NB4 (cell line): ENCODE results near the gene PLEKHH2.

Experiments used
- CTCF ChIP-seq: IDR thresholded peaks from one replicate; pipeline ENCODE4 v1.5.1; 2012; ENCODE audit warnings: low read depth, low read length
- MAX ChIP-seq: IDR thresholded peaks from 2 replicates; pipeline ENCODE4 v1.6.1; 2011; ENCODE audit warnings: low read depth, low read length
- POLR2A ChIP-seq: IDR thresholded peaks from 2 replicates; pipeline ENCODE4 v1.6.1; 2011; ENCODE audit warnings: mild to moderate bottlenecking; ENCODE audit not compliant: insufficient read length; ENCODE audit errors: extremely low read depth

- TF ChIP-seq MAX = no peak
- TF ChIP-seq CTCF = no peak
- TF ChIP-seq POLR2A = no peak
These were observed 173.4 kb downstream of the PLEKHH2 start for GRCh38 chr2:43810452-43810851.
